ENCODE measurements around the gene HERC4.

The HERC4 gene

GRCh38 chr10:68074775-68075549, at the start of gene HERC4:
HERC4 (minus strand) TSS chr10:68075283; CDS start chr10:68073108, 2,175 bp downstream.
- peak; percentile 93 for DNase-seq (ENCODE audit: low spot score)

GRCh38 chr10:68124718-68125117, 49.6 kb upstream of the HERC4 start:
- no peak for DNase-seq (ENCODE audit: low spot score)

GRCh38 chr10:68121852-68122251, 46.8 kb upstream of the HERC4 start:
- no peak for DNase-seq (ENCODE audit: low spot score)

GRCh38 chr10:68121020-68121743, 46.1 kb upstream of the HERC4 start:
- no peak for DNase-seq (ENCODE audit: low spot score)

GRCh38 chr10:68118657-68119056, 43.6 kb upstream of the HERC4 start:
- DNase-seq (ENCODE audit: low spot score) = no peak

GRCh38 chr10:68112837-68113236, 37.8 kb upstream of the HERC4 start:
- DNase-seq (ENCODE audit: low spot score) = no peak

- no peak for DNase-seq (ENCODE audit: low spot score)
These were observed 36.5 kb upstream of the HERC4 start for GRCh38 chr10:68111584-68111983.

- no peak for DNase-seq (ENCODE audit: low spot score)
These were observed 34.9 kb upstream of the HERC4 start for GRCh38 chr10:68110027-68110426.

GRCh38 chr10:68109331-68109730, 34.2 kb upstream of the HERC4 start, which contains the start of gene MYPN:
MYPN (plus strand) TSS chr10:68109488; CDS start chr10:68121439, 11,951 bp downstream.
- no peak for DNase-seq (ENCODE audit: low spot score)

GRCh38 chr10:68108653-68109052, 33.6 kb upstream of the HERC4 start:
- no peak for DNase-seq (ENCODE audit: low spot score)

GRCh38 chr10:68108051-68108450, 33.0 kb upstream of the HERC4 start:
- no peak for DNase-seq (ENCODE audit: low spot score)

GRCh38 chr10:68107651-68108050, 32.6 kb upstream of the HERC4 start:
- no peak for DNase-seq (ENCODE audit: low spot score)

- no peak for DNase-seq (ENCODE audit: low spot score)
These were observed 31.6 kb upstream of the HERC4 start for GRCh38 chr10:68106656-68107055.

- no peak for DNase-seq (ENCODE audit: low spot score)
These were observed 30.7 kb upstream of the HERC4 start for GRCh38 chr10:68105820-68106219.

GRCh38 chr10:68103901-68104300, 28.8 kb upstream of the HERC4 start:
- DNase-seq (ENCODE audit: low spot score) = no peak

GRCh38 chr10:68103261-68103878, 28.3 kb upstream of the HERC4 start:
- DNase-seq (ENCODE audit: low spot score) = no peak

- no peak for DNase-seq (ENCODE audit: low spot score)
These were observed 26.0 kb upstream of the HERC4 start for GRCh38 chr10:68101066-68101465.

- DNase-seq (ENCODE audit: low spot score) = no peak
These were observed 24.7 kb upstream of the HERC4 start for GRCh38 chr10:68099736-68100135.

GRCh38 chr10:68096913-68097516, 21.9 kb upstream of the HERC4 start:
- DNase-seq (ENCODE audit: low spot score) = no peak

GRCh38 chr10:68095153-68095552, 20.1 kb upstream of the HERC4 start:
- no peak for DNase-seq (ENCODE audit: low spot score)

- no peak for DNase-seq (ENCODE audit: low spot score)
These were observed 17.4 kb upstream of the HERC4 start for GRCh38 chr10:68092512-68092911.

GRCh38 chr10:68090586-68090985, 15.5 kb upstream of the HERC4 start:
- DNase-seq (ENCODE audit: low spot score) = no peak

GRCh38 chr10:68088740-68089139, 13.7 kb upstream of the HERC4 start:
- no peak for DNase-seq (ENCODE audit: low spot score)
